Inflammatory macrophage (primary cell): Measurements from ENCODE around the gene PCDHB7.
"Not testable (repeated sequence)": the region's sequence is repeated elsewhere in the genome, so short reads cannot be mapped to it uniquely, and the experiment has no call there.

Experiments used
- DNase-seq, 2 donors: peaks; one replicate each; pipeline ENCODE4 v3.0.0-alpha.2; 2020 to 2022

Gene PCDHB7

GRCh38 chr5:141180313-141180712 lies 7.9 kb downstream of the PCDHB7 start:
- DNase-seq: no peak

- no peak for DNase-seq
Observed at GRCh38 chr5:141182248-141182647, 9.8 kb downstream of the PCDHB7 start, which contains the start of gene PCDHB16. PCDHB16 (plus strand) TSS chr5:141182387; CDS start chr5:141182560, 173 bp downstream.

- not testable (repeated sequence) for DNase-seq
Observed at GRCh38 chr5:141184117-141184855, 11.8 kb downstream of the PCDHB7 start.

- DNase-seq: no peak
Observed at GRCh38 chr5:141186897-141187512, 14.6 kb downstream of the PCDHB7 start, which contains the start of gene PCDHB9. PCDHB9 (plus strand) TSS chr5:141187161; CDS start chr5:141187319, 158 bp downstream.

- not testable (repeated sequence) for DNase-seq
Observed at GRCh38 chr5:141188682-141189081, 16.2 kb downstream of the PCDHB7 start.

- DNase-seq: not testable (repeated sequence)
Observed at GRCh38 chr5:141189131-141189530, 16.7 kb downstream of the PCDHB7 start.

- DNase-seq: peak in 1 of 2 donors; percentile 17
Observed at GRCh38 chr5:141192110-141192725, 19.8 kb downstream of the PCDHB7 start, which contains the start of gene PCDHB10. PCDHB10 (plus strand) TSS chr5:141192353; CDS start chr5:141192553, 200 bp downstream.

GRCh38 chr5:141194332-141194731 lies 21.9 kb downstream of the PCDHB7 start:
- DNase-seq: not testable (repeated sequence)

- no peak for DNase-seq
Observed at GRCh38 chr5:141196363-141196762, 23.9 kb downstream of the PCDHB7 start.

GRCh38 chr5:141199359-141200235 lies 27.2 kb downstream of the PCDHB7 start, which contains the start of gene PCDHB11:
PCDHB11 (plus strand) TSS chr5:141199627; CDS start chr5:141199775, 148 bp downstream.
- DNase-seq: no peak

GRCh38 chr5:141201126-141201525 lies 28.7 kb downstream of the PCDHB7 start:
- DNase-seq: not testable (repeated sequence)

- not testable (repeated sequence) for DNase-seq
Observed at GRCh38 chr5:141201646-141202045, 29.2 kb downstream of the PCDHB7 start.

- no peak for DNase-seq
Observed at GRCh38 chr5:141208478-141208877, 36.0 kb downstream of the PCDHB7 start, which contains the start of gene PCDHB12. PCDHB12 (plus strand) TSS chr5:141208719; CDS start chr5:141208908, 189 bp downstream.

GRCh38 chr5:141210281-141210680 lies 37.8 kb downstream of the PCDHB7 start:
- not testable (repeated sequence) for DNase-seq

- not testable (repeated sequence) for DNase-seq
Observed at GRCh38 chr5:141210849-141211248, 38.4 kb downstream of the PCDHB7 start.

GRCh38 chr5:141213656-141214339 lies 41.4 kb downstream of the PCDHB7 start, which contains the start of gene PCDHB13:
PCDHB13 (plus strand) TSS chr5:141213919; CDS start chr5:141214124, 205 bp downstream.
- DNase-seq: not testable (repeated sequence)

GRCh38 chr5:141214583-141214982 lies 42.1 kb downstream of the PCDHB7 start:
- DNase-seq: not testable (repeated sequence)

- DNase-seq: not testable (repeated sequence)
Observed at GRCh38 chr5:141215504-141215903, 43.1 kb downstream of the PCDHB7 start.

- not testable (repeated sequence) for DNase-seq
Observed at GRCh38 chr5:141216035-141216434, 43.6 kb downstream of the PCDHB7 start.

- DNase-seq: no peak
Observed at GRCh38 chr5:141223112-141223783, 50.8 kb downstream of the PCDHB7 start, which contains the start of gene PCDHB14. PCDHB14 (plus strand) TSS chr5:141223343; CDS start chr5:141223506, 163 bp downstream.
